Activated B cell treated with CpG ODN at 0.5 μM for 24 hours (primary cell): ENCODE data around the gene ARFGEF2. TPM values are rescaled to one million over a fixed set of nuclear protein-coding genes. Genes with fewer than 3 reads are reported as not detected.
"Not testable (repeated sequence)": the region's sequence is repeated elsewhere in the genome, so short reads cannot be mapped to it uniquely, and the experiment has no call there.

Experiments
- ATAC-seq: fragments of 200-7000 bp; cut with Tn5 transposase; one replicate; pipeline ENCODE4 v1.10.0; 2021; ENCODE audit warnings: low read depth, mild to moderate bottlenecking, moderate library complexity
- CTCF ChIA-PET: fragments of 350-600 bp; sonication (Branson Sonifier 250); formaldehyde crosslinking; loops from one replicate; lab custom pipeline; 2021; ENCODE audit warnings: antibody characterized with exemption; lab: Charles Lee
- POLR2A ChIA-PET: fragments of 350-600 bp; sonication (Branson Sonifier 250); formaldehyde crosslinking; loops from one replicate; lab custom pipeline; 2021; ENCODE audit warnings: antibody characterized with exemption; lab: Charles Lee
- DNase-seq: peaks from one replicate; pipeline ENCODE4 v3.0.0; 2022
- H3K27ac Mint-ChIP-seq: one replicate; pipeline ENCODE4 v1.8.0; 2020; ENCODE audit warnings: mixed read lengths
- H3K27me3 Mint-ChIP-seq: one replicate; pipeline ENCODE4 v1.8.0; 2021; ENCODE audit warnings: mixed read lengths
- H3K36me3 Mint-ChIP-seq: one replicate; pipeline ENCODE4 v1.8.0; 2021; ENCODE audit warnings: low read depth, mixed read lengths
- H3K4me1 Mint-ChIP-seq: one replicate; pipeline ENCODE4 v1.8.0; 2021; ENCODE audit warnings: mixed read lengths
- H3K4me3 Mint-ChIP-seq: one replicate; pipeline ENCODE4 v1.8.0; 2020; ENCODE audit warnings: mild to moderate bottlenecking, mixed read lengths
- H3K9me3 Mint-ChIP-seq: one replicate; pipeline ENCODE4 v1.8.0; 2020; ENCODE audit warnings: mixed read lengths
- intact Hi-C: fragments of 100-400 bp; cut with micrococcal nuclease; formaldehyde crosslinking; loops from one replicate; pipeline ENCODE4 v1.15.1; 2024
- total RNA-seq: library from RNA; stranded (reverse); gene quantifications from 2 replicates; pipeline ENCODE4 v1.2.3, GENCODE V29; 2022
- TF ChIP-seq, protein P1 (sequence below): fragments of 200-600 bp; IDR thresholded peaks from one replicate; pipeline ENCODE4 v1.8.0; 2022; ENCODE audit warnings: antibody characterized with exemption, mild to moderate bottlenecking

ARFGEF2 gene
- total RNA-seq, 1 donor from 2014 or later = 39.0 TPM

DNA sequence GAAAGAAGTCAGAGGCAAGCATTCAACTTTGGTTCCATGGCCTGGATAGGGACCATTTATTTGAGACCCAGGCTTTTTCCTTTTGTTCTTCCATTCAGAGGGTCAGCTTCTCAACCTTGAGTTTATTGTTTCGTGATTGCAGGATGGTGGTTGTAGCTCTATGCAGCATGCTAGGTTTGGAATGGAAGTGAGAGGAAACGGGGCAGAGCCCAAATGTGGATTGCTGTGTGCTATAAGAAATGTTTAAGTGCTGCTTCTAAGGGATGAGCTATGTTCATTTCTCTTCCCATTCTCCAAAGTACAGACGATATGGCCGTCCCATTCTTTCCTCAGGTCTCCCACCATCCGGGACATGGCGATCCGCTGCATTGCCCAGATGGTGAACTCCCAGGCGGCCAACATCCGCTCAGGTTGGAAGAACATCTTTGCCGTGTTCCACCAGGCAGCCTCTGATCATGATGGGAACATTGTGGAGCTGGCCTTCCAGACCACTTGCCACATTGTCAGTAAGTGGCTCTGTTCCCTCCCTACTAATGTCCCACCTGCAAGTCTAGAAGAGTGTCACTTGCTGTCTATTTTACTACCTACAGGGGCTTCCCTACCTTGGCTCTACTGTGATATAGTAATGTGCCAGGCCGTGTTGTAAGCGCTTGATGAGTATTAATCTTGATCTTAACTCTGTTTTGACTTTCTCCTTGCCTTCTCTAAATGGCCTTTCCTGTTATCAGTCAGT lies 88.6 kb downstream of the ARFGEF2 start:
- Mint-ChIP-seq H3K36me3 (peaks cover 85% of the 10 kb centered on the region), H3K9me3 (no peaks in the 10 kb centered on the region), H3K4me3 (no peak overlapping the region), H3K27ac (no peak overlapping the region), H3K4me1 (no peaks in the 10 kb centered on the region), H3K27me3 (no peaks in the 10 kb centered on the region)
- POLR2A ChIA-PET = no interaction called here
- intact Hi-C loops = no loop called here
- CTCF ChIA-PET = no interaction called here
- TF ChIP-seq, protein P1, sequence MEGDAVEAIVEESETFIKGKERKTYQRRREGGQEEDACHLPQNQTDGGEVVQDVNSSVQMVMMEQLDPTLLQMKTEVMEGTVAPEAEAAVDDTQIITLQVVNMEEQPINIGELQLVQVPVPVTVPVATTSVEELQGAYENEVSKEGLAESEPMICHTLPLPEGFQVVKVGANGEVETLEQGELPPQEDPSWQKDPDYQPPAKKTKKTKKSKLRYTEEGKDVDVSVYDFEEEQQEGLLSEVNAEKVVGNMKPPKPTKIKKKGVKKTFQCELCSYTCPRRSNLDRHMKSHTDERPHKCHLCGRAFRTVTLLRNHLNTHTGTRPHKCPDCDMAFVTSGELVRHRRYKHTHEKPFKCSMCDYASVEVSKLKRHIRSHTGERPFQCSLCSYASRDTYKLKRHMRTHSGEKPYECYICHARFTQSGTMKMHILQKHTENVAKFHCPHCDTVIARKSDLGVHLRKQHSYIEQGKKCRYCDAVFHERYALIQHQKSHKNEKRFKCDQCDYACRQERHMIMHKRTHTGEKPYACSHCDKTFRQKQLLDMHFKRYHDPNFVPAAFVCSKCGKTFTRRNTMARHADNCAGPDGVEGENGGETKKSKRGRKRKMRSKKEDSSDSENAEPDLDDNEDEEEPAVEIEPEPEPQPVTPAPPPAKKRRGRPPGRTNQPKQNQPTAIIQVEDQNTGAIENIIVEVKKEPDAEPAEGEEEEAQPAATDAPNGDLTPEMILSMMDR = no peak
- ATAC-seq (no peak), DNase-seq (no peak)

GRCh38 chr20:49024220-49024619 lies 102.7 kb downstream of the ARFGEF2 start:
- ATAC-seq (no peak), DNase-seq (no peak)
- TF ChIP-seq, protein P1 = no peak
- Mint-ChIP-seq H3K4me1 (no peaks in the 10 kb centered on the region), H3K4me3 (no peak overlapping the region), H3K36me3 (peaks cover 77% of the 10 kb centered on the region), H3K27ac (no peak overlapping the region), H3K9me3 (no peaks in the 10 kb centered on the region), H3K27me3 (no peaks in the 10 kb centered on the region)
- POLR2A ChIA-PET = no interaction called here
- intact Hi-C loops = no loop called here
- CTCF ChIA-PET = no interaction called here

- H3K27me3 Mint-ChIP-seq, H3K4me3 Mint-ChIP-seq, POLR2A ChIA-PET, CTCF ChIA-PET, H3K9me3 Mint-ChIP-seq, DNase-seq, H3K4me1 Mint-ChIP-seq, H3K27ac Mint-ChIP-seq, ATAC-seq: not testable (repeated sequence)
- intact Hi-C loops = loop anchor here (5.0 kb wide), 1 partner anchor 34 kb away; no protein-coding TSS in a partner anchor
- H3K36me3 Mint-ChIP-seq = peaks cover 68% of the 10 kb centered on the region
These were observed 106.7 kb downstream of the ARFGEF2 start for GRCh38 chr20:49028177-49028576.

GRCh38 chr20:49028684-49029083 lies 107.2 kb downstream of the ARFGEF2 start:
- peaks cover 71% of the 10 kb centered on the region for H3K36me3 Mint-ChIP-seq
- no peaks in the 10 kb centered on the region for H3K4me1 Mint-ChIP-seq
- no peak overlapping the region for H3K4me3 Mint-ChIP-seq
- intact Hi-C loops = loop anchor here (5.0 kb wide), 1 partner anchor 34 kb away; no protein-coding TSS in a partner anchor
- ChIA-PET POLR2A (no interaction called here), CTCF (interaction anchor here (1.0 kb wide), 1 partner anchor 58 kb away, joined by 3 read pairs; no protein-coding TSS in a partner anchor)
- DNase-seq (no peak), ATAC-seq (no peak)
- TF ChIP-seq, protein P1 = no peak
- H3K27me3 Mint-ChIP-seq = no peaks in the 10 kb centered on the region
- H3K9me3 Mint-ChIP-seq = no peaks in the 10 kb centered on the region
- no peak overlapping the region for H3K27ac Mint-ChIP-seq

DNA sequence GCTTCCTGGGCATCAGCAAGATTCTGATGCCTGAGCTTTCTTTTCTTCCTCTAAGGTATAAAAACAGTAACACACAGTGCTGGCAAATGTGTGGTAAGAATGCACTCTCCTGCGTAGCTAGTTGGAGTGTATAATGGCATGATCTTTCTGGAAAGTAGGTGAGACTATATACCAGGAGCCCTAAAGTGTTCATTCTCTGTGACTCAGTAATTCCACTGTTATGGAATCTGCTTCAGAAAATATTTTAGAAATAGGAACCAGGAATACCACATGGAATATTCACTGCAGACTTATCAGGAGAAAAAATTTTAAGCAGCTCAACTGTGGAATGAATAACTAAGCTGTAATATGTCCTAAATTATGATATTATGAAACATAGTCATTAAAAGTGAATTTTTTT lies 107.7 kb downstream of the ARFGEF2 start:
- Mint-ChIP-seq H3K27me3 (no peaks in the 10 kb centered on the region), H3K9me3 (no peaks in the 10 kb centered on the region), H3K27ac (no peak overlapping the region), H3K4me3 (no peak overlapping the region), H3K36me3 (peaks cover 71% of the 10 kb centered on the region), H3K4me1 (no peaks in the 10 kb centered on the region)
- intact Hi-C loops = loop anchor here (5.0 kb wide), 1 partner anchor 33 kb away; no protein-coding TSS in a partner anchor
- ChIA-PET POLR2A (no interaction called here), CTCF (interaction anchor here (1.0 kb wide), 1 partner anchor 57 kb away, joined by 3 read pairs; no protein-coding TSS in a partner anchor)
- DNase-seq (no peak), ATAC-seq (no peak)
- TF ChIP-seq, protein P1 = no peak
